Panc1 (cell line): ENCODE measurements around the gene EMILIN2.

Experiments used
- SIN3A ChIP-seq: IDR thresholded peaks from 2 replicates; pipeline ENCODE4 v1.6.1; 2012; ENCODE audit warnings: low read depth, mild to moderate bottlenecking, low read length, moderate library complexity, borderline replicate concordance; ENCODE audit not compliant: insufficient read depth
- TF ChIP-seq, protein P1 (sequence below): fragments of 450-650 bp; IDR thresholded peaks from 2 replicates; pipeline ENCODE4 v1.5.1; 2017; ENCODE audit warnings: mild to moderate bottlenecking

DNA sequence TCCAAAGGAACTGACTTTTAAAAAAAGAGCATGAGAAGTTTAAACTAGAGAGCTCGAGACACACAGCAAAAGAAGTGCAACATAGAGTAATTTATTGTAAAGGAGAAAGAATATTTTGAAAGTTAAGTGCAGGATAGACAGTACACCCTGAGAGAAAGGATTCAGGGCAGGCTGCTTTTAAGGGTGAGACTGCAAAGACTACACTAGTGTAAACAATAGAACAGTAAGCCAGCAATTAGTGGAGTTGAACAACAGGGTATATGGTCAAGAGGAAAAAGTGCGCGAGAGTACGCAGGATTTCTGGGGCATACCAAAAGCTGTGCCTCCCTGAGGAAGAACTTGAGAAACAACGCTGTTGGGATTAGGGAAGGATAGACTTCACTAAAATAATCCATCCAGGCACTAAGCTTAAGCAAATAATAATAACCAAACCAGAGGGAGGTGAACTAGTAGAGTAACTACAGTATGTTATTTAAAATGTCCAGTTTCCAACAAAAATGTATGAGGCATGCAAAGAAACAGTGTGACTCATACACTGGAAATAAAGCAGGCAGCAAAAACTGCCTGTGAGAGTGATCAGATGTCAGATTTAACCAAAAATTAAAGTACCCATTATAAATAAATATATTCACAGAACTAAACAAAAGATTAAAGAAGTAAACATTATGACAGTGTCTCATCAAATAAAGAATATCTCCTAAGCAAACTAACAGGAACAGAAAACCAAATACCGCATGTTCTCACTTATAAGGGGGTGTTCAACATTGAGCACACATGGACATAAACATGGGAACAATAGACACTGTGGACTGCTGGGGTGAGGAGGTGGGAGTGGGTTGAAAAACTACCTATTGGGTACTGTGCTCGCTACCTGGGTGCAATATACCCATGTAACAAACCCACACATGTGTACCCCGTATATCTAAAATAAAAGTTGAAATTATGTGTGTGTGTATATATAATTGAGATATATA, 40.5 kb upstream of the EMILIN2 start:
- TF ChIP-seq, protein P1, sequence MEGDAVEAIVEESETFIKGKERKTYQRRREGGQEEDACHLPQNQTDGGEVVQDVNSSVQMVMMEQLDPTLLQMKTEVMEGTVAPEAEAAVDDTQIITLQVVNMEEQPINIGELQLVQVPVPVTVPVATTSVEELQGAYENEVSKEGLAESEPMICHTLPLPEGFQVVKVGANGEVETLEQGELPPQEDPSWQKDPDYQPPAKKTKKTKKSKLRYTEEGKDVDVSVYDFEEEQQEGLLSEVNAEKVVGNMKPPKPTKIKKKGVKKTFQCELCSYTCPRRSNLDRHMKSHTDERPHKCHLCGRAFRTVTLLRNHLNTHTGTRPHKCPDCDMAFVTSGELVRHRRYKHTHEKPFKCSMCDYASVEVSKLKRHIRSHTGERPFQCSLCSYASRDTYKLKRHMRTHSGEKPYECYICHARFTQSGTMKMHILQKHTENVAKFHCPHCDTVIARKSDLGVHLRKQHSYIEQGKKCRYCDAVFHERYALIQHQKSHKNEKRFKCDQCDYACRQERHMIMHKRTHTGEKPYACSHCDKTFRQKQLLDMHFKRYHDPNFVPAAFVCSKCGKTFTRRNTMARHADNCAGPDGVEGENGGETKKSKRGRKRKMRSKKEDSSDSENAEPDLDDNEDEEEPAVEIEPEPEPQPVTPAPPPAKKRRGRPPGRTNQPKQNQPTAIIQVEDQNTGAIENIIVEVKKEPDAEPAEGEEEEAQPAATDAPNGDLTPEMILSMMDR, result no peak
- TF ChIP-seq SIN3A, result no peak
